Right kidney (tissue), 1 donor: Measurements from ENCODE around the gene KIRREL3.

Source experiments
- DNase-seq: peaks from one replicate; pipeline ENCODE4 v3.0.0-alpha.2; 2016

Gene KIRREL3

DNA sequence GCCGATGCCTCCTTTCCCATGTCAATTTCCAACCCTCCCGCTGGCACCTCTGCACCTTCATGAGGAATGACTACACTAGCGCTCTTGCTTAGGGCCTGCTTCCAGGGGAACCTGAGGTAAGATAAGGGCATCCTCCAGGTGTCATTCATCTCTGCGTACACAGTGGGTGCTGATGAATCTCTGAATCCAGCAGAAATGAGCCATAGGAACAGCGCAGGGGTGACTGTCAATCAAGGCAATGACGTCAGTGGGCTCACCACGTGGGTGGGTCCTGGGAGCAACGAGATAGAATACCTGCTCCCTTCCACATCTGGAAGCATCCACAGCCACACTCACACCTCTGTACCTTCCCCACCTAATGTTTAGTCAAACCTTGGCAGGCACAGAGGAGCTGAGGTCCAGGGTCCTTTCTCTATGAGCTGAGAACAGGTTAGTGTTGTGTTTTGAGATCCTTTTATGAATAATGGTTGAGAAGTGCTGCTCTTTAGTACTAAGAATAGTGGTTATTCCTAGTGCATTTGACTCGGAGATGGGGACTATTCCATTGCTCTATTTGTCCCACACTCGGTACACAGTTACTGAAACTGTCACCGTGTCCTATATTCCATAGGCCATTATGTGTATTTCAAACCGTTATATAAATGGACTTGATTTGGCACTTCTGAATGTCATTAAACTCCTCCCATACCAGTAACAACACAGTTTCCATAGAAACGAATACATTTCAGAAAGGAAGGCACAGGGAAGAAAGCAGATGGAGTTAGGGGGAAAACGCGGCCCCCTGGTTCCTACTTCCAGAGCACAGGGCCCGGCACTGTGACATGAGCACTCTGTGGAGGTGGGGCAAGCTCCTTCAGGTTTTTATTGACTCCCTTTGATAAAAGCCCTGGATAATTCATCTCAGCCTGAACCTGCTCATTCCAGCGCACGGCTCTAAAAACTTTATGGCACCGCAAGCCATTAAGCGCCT lies 451.7 kb downstream of the KIRREL3 start:
- no peak for DNase-seq

DNA sequence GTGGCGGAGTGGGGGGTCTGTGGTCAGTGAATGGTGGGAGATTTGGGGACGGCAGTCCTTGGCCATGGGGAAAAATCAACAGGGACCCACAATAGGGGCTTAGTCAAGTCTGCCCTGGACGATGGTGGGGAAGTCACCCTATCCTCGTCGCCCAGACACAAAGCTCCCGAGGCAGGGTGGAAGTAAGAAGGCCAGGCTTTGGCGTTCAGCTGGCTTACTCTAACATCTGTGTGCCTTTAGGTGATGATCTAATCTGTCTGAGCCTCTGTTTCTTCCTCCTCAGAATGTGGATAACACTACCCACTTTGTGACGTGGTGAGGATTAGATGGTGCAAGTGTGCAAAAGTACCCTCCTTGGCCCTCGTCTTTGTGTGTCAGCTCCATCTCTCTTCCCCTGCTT lies 452.9 kb downstream of the KIRREL3 start:
- DNase-seq, result no peak

DNA sequence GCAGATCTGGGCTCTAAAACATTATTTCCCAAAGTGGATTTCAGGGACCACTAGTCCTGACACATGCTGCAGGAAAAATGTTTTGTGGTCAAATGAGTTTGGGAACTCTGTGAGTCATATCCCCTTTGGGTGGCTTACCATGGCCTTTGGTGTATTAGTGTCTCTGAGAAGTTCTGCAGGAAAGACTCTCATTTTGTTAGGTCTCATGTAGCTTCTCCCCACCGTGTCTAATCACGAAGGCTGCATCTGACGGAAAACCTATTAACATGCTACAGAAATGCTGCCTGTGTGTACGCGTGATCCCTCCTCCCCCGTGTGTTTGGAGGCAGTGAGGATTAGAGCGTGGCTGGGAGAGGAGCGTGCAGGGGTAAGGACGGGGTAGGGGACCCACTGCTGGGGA lies 453.4 kb downstream of the KIRREL3 start:
- DNase-seq, result no peak

DNA sequence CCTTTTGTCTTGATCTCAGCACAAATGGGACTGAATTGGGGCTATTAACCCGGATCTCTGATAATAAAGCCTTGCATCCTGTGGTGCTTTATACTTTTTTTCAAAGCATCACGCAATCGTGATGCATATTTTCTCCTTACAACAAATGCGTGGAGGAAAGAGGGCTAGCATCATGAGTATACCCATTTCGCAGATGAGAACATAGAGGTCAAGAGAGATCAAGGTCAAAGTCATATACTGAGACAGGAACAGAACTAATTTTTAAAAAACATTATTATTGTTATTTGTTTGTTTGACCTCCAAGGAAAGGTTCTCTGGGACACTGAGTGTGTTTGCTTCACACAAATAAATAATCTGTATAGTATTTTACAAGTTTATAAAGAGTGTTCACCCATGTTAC lies 453.9 kb downstream of the KIRREL3 start:
- DNase-seq, result no peak

DNA sequence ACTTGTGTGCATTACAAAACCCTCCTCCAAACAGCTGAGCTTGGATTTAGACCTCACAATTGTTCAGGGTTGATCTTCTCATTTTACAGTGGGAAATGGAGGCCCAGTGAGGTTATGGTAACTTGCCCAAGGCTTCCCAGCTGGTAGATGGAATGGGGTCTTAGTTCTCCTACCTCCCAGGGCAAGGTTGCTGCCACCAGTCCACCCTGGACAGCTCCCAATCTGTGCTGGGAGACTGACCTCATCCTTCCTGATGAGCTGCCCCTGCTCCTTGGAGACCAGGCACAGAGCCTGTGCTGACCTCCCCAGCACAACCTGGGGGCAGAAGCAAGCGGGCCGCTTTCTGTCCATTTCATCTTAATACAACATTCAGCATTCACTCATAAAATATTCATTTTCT lies 454.4 kb downstream of the KIRREL3 start:
- no peak for DNase-seq

DNA sequence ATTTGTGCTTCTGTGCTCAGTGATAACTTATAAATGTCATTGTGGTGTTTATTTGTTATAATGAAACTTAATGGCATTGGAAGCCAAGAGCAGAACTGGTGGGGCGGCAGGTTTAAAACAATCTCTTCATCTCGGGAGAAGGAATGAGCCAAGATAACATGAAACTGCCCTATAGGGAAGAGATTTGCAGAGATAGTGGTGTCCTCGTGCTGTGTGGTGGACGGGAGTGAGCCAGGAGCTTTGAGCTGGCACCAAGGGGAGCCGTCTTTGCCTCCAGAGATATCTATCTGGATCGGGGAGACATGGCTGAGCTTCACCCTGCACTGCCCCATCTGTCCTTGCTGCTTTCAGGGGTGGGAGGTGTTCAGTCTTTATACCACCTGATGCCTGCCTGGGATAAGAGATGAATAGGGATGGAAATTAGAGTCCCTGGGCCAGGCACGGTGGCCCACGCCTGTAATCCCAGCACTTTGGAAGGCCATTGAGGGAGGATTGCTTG lies 455.5 kb downstream of the KIRREL3 start:
- DNase-seq, result no peak

DNA sequence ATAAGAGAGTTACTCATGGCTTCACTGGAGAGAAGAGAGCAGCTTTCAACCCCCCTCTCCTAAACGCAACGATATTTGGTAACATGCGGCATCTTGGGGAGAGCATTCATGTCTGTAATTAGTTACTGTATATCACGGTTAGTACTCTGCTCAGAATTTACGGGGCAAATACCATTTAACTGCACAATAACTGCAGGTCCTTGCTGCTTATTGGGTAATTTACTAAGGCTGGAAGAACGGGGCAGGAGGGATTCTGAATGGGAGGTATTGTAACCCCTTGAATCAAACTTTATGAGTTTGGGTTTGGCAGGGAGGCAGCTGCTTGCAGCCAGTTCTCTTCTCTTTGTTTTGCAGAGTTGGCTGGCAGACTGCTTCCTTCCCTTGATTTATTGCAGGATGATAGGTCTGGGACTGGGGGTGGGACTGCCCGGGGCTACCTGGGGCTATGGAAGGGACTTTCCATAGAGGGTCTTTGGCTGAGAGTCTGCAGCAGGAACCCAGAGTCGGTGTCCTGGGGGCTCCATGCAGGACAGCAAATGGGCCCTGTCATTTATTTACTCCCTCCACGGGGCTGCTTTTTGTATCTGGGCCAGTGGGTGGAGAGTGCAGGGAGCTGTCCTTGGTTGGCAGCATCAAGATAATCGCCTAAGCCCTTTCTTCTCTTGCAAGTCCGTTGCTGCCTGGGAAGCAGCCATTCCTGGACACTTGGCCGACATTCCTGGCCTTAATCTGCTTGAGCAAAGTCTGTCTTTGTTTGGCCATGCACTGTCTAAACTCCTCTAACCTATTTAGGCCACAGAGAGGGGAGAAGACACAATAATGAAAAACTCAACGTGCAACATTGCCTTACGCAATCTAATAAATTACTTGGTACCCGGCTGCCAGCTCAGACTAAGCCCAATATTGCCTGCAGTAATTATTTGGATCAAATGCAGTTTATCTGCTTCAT lies 456.2 kb downstream of the KIRREL3 start:
- DNase-seq, result peak; percentile 49

DNA sequence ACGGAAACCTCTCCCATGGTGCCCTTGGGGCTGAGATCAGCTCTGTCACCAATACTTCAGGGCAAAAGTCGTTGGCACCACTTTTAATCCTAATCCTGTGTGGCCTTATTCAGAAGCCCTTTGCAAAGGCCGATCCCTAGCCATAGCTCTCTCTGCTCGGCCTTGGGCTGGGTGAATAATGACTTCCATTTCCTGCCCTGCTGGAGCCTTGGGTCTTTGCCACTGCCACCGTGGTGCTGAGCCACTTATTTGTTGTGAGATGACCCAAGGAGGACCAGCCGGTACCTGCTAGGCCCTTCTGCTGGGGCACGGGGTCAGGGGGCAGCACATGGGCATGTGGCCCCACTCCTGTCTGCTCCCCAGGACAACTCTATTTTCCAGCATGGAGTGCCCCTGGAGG lies 456.9 kb downstream of the KIRREL3 start:
- DNase-seq, result no peak

DNA sequence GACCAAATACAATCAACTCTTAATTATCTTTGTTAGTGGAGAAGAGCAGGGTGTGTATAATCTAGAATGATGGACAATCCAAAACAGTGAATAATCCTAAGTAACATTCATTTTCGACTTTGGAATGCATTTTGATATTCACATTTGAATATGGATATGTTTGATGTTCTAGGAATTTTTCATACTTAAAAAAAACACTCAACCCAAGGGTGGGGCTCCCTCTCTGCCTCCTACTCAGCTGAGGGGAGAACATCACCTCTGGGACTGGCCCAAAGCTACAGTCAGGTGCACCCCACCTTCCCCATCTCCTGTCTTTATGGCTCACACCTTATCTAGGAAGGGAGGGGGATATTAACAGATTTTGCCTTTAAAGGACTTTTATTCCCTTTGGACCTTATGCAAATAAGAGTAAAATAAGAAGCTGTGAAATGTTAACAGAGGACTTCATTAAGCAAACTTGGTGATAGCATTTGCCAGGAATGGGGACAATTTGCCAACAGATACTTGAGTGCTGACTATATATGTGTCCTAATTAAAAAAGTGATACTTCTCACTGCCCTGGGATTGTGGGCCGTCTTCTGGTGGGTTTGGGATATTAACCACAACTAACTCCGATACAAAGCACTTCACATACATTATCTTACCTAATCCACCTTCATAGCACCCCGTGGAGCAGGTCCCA lies 458.1 kb downstream of the KIRREL3 start:
- no peak for DNase-seq

DNA sequence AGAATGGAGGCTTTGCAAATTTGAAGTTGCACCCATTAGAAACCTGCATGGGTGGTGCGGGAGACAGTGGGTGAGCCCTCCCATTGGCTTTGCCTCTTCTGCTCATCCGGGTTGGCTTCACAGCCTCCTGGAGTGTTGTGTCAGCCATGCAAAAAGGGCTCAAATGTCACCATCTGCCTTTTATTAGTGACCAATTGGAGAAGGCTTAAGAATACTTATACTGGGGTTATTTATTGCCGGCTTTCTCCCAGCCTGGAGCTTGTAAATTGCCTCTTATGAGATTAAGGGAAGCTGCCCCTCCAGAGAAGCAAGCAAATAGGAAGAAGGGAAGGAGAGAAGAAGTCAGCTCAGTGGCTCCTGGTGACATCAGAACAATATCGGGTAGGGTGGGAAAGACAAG lies 462.5 kb downstream of the KIRREL3 start:
- no peak for DNase-seq

DNA sequence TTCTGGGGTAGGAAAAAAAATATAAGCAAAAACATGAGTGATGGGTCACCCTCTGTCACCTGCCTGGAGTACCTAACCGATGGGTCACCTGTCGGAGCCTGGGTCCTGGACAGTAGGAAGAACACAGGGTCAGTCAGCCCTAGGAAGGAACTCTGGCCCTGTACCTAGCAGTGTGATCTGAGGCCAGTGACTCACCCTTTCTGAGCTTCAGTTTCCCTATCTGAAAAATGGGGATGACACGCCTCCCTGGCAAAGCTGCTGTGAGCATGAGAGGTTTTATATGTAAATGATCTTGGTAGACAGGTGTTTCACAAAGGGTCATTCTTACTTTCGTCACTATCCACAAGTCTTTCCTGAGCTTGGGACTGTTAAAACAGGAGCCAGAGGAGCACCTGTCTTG lies 463.1 kb downstream of the KIRREL3 start:
- DNase-seq, result no peak

DNA sequence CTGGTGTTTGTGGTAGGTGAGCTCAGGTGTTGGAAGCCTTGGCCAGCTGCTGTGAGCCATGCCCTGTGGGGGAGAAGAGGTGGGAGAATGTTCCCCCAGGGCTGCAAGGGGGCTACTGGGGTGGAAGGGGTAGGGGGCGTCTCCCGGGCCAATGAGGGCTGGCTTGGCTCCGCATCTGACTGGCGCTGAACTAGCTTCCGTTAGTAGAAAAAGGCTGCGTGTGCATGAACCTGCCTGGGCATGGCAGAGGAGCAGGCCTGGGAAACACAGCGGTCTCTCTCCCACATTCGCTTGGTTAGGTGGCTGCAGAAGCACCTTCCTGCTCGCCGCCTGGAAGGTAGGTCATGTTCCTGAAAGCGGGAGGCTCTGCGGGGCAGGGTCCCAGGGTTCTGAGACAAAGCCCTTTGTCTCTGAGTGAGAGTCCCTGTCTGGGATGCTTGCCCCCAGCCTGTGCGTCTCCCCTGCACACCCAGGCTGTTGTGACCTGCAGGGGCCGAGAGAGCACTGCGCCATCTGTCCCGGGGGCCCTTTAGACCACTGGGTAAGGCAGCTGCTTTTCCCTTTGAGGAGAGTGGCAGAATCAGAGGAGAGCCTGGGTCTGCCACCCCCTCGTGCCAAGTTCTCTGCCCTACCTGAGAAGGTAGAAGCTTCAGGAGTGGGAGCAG lies 466.3 kb downstream of the KIRREL3 start:
- DNase-seq, result no peak

DNA sequence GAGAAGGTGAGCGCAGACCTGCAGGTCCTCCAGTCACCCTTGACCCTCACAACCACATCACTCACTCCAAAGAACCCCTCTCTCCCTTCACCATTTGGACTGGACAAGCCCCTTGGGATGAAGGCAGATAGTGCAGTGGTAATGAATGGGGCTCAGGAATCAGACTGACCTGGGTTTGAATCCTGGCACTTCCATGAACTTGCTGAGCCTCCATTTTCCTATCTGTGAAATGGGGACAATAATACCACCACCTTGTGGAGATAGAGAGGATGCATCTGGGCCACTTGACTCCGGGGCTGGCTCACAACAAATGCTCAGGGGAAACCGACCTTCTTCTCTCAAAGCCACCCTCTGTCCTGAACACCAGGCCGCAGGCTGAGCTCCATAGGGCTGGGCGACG lies 467.0 kb downstream of the KIRREL3 start:
- no peak for DNase-seq

DNA sequence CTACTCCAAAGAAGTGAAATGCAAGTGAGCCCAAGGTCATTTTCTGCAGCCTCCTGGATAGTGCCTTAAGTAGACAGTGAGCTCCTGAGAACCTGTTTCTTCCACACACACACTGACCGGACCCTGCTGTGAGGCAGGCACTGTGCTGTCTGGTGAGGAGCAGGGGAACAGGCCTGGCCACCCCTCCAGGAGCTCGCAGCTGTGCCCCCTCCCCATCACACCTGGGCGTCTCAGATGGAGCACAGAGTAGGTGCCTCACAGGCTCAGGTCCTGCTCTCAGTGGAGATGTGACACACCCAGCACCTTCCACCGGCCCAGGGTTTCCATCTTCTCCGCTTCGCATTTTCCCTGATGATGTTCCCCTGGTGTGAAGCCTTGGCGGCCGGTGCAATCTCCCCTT lies 470.2 kb downstream of the KIRREL3 start:
- no peak for DNase-seq

DNA sequence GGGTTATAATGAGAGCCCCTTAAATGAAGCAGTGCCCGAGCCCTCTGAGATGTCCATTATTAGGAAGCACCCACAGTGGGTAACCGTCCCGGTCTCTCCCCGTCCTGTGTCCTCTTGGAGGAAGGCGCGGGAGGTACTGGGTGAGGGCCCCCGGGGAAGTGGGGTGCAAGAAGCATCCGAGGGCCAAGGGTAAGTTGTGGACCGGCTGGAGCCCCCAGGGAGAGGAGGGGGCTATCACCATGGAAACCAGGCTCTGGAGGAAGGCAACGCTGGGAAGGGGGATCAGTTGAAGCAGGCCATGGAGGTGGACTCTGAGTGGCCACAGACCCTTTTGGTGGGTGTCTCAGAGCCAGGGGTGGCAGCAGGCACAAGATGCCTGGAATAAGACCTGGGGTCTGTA lies 471.5 kb downstream of the KIRREL3 start:
- no peak for DNase-seq

DNA sequence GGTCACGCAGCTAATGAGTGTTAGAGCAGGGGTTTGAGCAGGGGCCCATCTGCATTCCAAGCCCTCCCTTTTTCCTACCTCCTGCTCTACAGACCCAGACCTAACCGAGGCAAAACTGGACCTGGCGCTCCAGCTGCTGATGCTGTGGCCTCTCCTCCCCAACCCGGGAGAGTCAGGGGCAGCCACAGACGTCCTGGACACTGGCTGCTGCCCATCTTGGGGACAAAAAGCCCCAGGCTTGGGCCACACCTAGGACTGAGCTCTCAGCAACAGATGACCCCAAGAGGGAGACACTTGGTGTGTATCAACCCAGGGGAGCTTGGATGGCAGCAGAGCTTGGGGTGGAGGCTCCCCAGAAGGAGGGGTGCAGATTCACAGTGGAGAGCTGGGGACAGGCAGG lies 472.5 kb downstream of the KIRREL3 start:
- no peak for DNase-seq

DNA sequence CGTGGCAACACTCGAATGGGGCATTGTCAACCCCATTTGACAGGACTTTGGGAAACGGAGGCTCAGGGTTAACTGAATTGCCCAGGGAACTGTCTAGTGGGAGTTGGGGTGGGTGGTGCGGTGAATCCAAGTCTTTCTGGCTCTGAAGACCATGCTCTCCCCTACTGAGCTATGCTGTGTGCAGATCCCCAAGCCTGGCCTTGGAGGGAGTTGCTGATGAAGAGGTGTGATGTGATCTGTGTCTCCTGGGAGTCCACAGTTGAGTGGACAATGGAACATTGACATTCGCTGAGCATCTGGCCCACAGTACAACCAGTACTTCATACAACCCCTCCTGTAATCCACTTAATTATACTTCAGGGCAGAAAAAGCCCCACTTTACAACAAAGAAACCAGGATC lies 472.9 kb downstream of the KIRREL3 start:
- DNase-seq, result no peak

DNA sequence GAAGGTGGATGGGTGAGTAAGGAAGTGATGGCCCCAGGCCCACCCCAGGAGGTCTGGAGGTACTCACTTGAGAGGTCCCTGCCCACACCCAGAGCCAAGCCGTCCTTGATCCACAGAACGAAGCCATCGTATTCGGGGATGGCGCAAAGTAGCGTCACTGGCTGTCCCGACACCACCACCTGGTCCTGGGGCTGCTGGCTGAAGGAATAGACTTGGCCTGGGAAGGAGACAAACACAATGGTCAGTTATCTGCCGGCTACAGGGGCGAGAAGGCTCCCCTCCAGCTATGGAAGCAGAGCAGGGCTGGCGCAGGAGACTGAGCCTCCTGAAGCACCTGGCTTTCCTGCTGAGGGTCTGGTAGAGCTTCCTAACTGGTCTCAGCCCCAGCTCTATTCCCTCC lies 474.1 kb downstream of the KIRREL3 start:
- DNase-seq, result no peak

DNA sequence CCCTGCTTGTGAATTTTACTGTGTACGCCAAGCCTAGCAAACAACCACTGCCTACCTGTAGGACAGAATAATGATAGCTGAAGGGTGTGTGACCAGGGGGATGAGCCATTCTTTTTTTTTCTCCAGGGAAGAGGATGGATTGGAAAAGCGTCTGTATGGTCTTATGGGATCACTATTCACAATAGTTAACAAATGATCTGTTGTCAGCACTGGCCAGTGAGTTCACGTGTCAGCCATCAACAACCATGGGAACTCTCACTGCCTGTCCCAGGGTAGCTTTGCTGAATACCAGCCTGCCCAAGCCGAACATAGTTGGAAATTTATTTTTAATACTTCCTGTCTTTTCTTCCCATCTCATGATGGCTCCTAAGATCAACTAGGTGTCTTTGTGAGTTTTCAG lies 474.9 kb downstream of the KIRREL3 start:
- no peak for DNase-seq

DNA sequence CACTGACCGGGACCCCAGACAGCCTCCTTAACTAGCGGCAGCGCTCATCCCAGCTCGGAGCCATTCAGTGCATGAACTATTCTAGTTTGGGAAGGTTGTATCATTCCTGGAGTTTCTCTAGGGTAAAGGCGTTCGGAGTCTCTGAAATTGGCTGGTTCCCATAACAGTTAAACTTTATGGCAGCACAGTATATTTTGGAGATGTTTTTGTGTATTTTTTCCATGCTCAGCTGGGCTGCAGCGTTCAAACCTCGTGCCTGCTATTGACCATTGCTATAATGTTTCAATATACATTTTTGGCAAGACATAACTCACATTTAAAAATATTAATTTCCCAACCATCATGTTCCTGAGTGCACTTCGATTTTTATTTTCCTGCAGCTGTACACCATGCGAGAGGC lies 475.4 kb downstream of the KIRREL3 start:
- DNase-seq, result no peak

DNA sequence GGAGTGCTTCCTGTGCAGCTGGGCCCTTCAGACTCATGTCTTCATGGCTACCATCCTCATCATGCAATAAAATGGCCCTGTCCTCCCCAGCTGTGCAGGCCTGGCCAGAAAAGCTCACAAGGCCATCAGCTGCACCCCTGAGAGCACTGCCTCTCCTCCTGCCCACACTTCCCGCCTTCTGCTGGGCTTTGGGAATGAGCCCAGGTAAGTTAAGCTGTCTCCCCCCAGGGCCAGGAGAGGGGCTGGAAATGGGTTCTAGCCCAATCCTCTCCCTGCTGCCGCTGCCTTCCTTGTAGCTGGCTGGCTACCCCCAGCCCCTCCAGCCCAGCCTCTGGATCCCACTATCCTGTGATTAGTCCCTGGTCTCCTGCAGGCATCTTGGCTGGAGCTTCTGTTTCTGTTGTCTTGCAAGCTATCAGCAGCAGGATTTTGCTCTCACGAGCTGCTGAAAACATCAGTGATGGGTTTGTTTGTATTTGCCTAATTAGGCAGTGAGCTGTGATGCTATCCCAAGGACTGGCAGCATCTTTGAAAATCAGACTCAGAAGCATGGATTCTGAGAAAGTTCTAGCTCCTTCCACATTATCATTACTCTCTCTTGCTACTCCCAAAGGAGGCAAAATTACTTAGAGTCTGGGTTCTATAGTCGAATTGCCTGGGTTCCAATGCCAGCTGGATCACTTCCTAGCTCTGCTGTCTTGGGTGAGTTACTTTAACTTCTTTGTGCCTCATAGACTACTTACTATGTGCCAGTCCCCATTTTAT lies 476.9 kb downstream of the KIRREL3 start:
- DNase-seq, result no peak
